Parathyroid adenoma (tissue), 2 donors: ENCODE data around the gene TP73.

Source experiments
- H2AFZ ChIP-seq: fragments of 300-600 bp; sonication (generic); one replicate; pipeline ENCODE4 v1.7.0; 2017; ENCODE audit warnings: antibody characterized with exemption, mild to moderate bottlenecking
- H3K27ac ChIP-seq: fragments of 300-600 bp; sonication (generic); one replicate; pipeline ENCODE4 v1.7.0; 2017
- H3K27me3 ChIP-seq: fragments of 300-600 bp; sonication (generic); one replicate; pipeline ENCODE4 v1.7.0; 2017; ENCODE audit warnings: low read length; ENCODE audit not compliant: control insufficient read depth, insufficient read depth
- H3K36me3 ChIP-seq: fragments of 300-600 bp; sonication (generic); one replicate; pipeline ENCODE4 v1.7.0; 2017; ENCODE audit warnings: low read length; ENCODE audit not compliant: control insufficient read depth, insufficient read depth
- H3K4me1 ChIP-seq: fragments of 300-600 bp; sonication (generic); one replicate; pipeline ENCODE4 v1.7.0; 2017; ENCODE audit warnings: control low read depth
- H3K4me2 ChIP-seq: fragments of 300-600 bp; sonication (generic); one replicate; pipeline ENCODE4 v1.7.0; 2017; ENCODE audit warnings: low read length
- H3K4me3 ChIP-seq: fragments of 300-600 bp; sonication (generic); one replicate; pipeline ENCODE4 v1.7.0; 2017; ENCODE audit warnings: low read depth, low read length
- H3K79me2 ChIP-seq: fragments of 300-600 bp; sonication (generic); one replicate; pipeline ENCODE4 v1.7.0; 2017; ENCODE audit warnings: control low read depth
- H3K9ac ChIP-seq: fragments of 300-600 bp; sonication (generic); one replicate; pipeline ENCODE4 v1.7.0; 2017; ENCODE audit warnings: mild to moderate bottlenecking
- H3K9me3 ChIP-seq: fragments of 300-600 bp; sonication (generic); one replicate; pipeline ENCODE4 v1.7.0; 2017; ENCODE audit warnings: low read length; ENCODE audit not compliant: control insufficient read depth
- TF ChIP-seq, protein P1 (sequence below): fragments of 300-600 bp; sonication (generic); IDR thresholded peaks from one replicate; pipeline ENCODE4 v1.7.0; 2017; ENCODE audit warnings: antibody characterized with exemption, mild to moderate bottlenecking
- donor health status: primary hyperparathyroidism.

TP73 gene

GRCh38 chr1:3623441-3624199 lies 28.7 kb upstream of the TP73 start:
- TF ChIP-seq, protein P1, sequence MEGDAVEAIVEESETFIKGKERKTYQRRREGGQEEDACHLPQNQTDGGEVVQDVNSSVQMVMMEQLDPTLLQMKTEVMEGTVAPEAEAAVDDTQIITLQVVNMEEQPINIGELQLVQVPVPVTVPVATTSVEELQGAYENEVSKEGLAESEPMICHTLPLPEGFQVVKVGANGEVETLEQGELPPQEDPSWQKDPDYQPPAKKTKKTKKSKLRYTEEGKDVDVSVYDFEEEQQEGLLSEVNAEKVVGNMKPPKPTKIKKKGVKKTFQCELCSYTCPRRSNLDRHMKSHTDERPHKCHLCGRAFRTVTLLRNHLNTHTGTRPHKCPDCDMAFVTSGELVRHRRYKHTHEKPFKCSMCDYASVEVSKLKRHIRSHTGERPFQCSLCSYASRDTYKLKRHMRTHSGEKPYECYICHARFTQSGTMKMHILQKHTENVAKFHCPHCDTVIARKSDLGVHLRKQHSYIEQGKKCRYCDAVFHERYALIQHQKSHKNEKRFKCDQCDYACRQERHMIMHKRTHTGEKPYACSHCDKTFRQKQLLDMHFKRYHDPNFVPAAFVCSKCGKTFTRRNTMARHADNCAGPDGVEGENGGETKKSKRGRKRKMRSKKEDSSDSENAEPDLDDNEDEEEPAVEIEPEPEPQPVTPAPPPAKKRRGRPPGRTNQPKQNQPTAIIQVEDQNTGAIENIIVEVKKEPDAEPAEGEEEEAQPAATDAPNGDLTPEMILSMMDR = no peak
- Histone ChIP-seq H3K4me3 (peak overlapping the region; percentile 98), H3K79me2 (no peaks in the 10 kb centered on the region), H3K36me3 (no peaks in the 10 kb centered on the region), H3K9ac (no peak overlapping the region), H2AFZ (peak overlapping the region; percentile 77), H3K4me2 (peak overlapping the region; percentile 99), H3K4me1 (no peaks in the 10 kb centered on the region), H3K9me3 (no peaks in the 10 kb centered on the region), H3K27me3 (no peaks in the 10 kb centered on the region), H3K27ac (no peak overlapping the region)

GRCh38 chr1:3624200-3625136 lies 27.8 kb upstream of the TP73 start, which contains the start of gene TPRG1L:
Gene TPRG1L (plus strand): TSS chr1:3625015. CDS start chr1:3625073, 58 bp downstream.
- H3K9me3 ChIP-seq = no peaks in the 10 kb centered on the region
- H2AFZ ChIP-seq = peak within 1 kb of the TSS; percentile 77
- H3K4me1 ChIP-seq = no peaks in the 10 kb centered on the region
- peak within 1 kb of the TSS; percentile 98 for H3K4me3 ChIP-seq
- peak within 1 kb of the TSS; percentile 99 for H3K4me2 ChIP-seq
- H3K27ac ChIP-seq = peak within 1 kb of the TSS; percentile 24
- no peaks in the 10 kb centered on the region for H3K27me3 ChIP-seq
- H3K9ac ChIP-seq = no peak within 1 kb of the TSS
- TF ChIP-seq, protein P1 = no peak
- H3K79me2 ChIP-seq = no peaks in the 10 kb centered on the region
- no peaks in the 10 kb centered on the region for H3K36me3 ChIP-seq

DNA sequence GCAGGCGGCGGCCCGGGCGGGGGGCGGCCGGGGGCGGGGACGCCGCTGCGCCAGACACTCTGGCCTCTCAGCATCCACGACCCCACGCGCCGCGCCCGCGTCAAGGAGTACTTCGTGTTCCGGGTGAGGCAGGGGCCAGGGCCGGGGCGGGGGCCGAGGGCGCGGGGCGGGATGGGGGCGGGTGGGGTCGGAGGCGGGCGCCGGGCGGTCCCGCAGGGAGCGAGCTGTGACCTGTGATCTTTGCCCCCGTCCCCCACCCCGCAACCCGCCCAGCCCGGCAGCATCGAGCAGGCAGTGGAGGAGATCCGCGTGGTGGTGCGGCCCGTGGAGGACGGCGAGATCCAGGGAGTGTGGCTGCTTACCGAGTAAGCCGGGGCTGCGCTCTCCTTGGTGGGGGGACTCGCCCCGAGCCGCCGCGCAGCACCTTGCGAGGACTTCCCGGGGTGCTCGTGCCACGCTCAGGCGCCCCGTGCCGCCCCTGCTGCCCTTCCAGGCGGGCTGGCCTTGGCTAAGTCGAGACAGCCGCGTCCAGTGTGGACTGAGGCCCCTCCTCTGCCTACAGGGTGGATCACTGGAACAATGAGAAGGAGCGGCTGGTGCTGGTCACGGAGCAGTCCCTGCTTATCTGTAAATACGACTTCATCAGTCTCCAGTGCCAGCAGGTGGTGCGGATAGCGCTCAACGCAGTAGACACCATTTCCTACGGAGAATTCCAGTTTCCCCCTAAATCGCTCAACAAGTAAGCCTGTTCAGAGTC lies 27.0 kb upstream of the TP73 start:
- no peak overlapping the region for H3K27ac ChIP-seq
- H3K4me1 ChIP-seq = no peaks in the 10 kb centered on the region
- no peaks in the 10 kb centered on the region for H3K27me3 ChIP-seq
- no peaks in the 10 kb centered on the region for H3K9me3 ChIP-seq
- H3K9ac ChIP-seq = no peak overlapping the region
- H2AFZ ChIP-seq = peak overlapping the region; percentile 66
- no peaks in the 10 kb centered on the region for H3K79me2 ChIP-seq
- TF ChIP-seq, protein P1 = no peak
- peak overlapping the region; percentile 81 for H3K4me2 ChIP-seq
- no peaks in the 10 kb centered on the region for H3K36me3 ChIP-seq
- peak overlapping the region; percentile 39 for H3K4me3 ChIP-seq

GRCh38 chr1:3626025-3626424 lies 26.3 kb upstream of the TP73 start:
- H3K9ac ChIP-seq = no peak overlapping the region
- H3K4me1 ChIP-seq = no peaks in the 10 kb centered on the region
- H2AFZ ChIP-seq = no peak overlapping the region
- no peak overlapping the region for H3K4me3 ChIP-seq
- H3K4me2 ChIP-seq = peak overlapping the region; percentile 81
- H3K9me3 ChIP-seq = no peaks in the 10 kb centered on the region
- no peaks in the 10 kb centered on the region for H3K27me3 ChIP-seq
- no peak overlapping the region for H3K27ac ChIP-seq
- no peaks in the 10 kb centered on the region for H3K36me3 ChIP-seq
- H3K79me2 ChIP-seq = no peaks in the 10 kb centered on the region
- TF ChIP-seq, protein P1 = no peak
